Kidney epithelial cell (primary cell): ENCODE data around the gene FBLN1. TPM values are rescaled to one million over a fixed set of nuclear protein-coding genes. Genes with fewer than 3 reads are reported as not detected.

ENCODE experiments used
- DNase-seq: peaks from one replicate; pipeline ENCODE4 v3.0.0-alpha.2; 2010; ENCODE audit warnings: low read depth
- H3K27me3 ChIP-seq: 2 replicates; pipeline ENCODE4 v1.6.0; 2011; ENCODE audit warnings: low read length; ENCODE audit not compliant: control insufficient read depth, insufficient read depth
- H3K36me3 ChIP-seq: 2 replicates; pipeline ENCODE4 v1.5.1; 2011; ENCODE audit warnings: low read length; ENCODE audit not compliant: control insufficient read depth, insufficient read depth
- H3K4me3 ChIP-seq: 2 replicates; pipeline ENCODE4 v1.5.1; 2011; ENCODE audit warnings: low read depth, mild to moderate bottlenecking, control low read depth, low read length
- total RNA-seq: library from RNA; depleted of rRNA; stranded (reverse); fragments of >200 nt; gene quantifications from 2 replicates; pipeline ENCODE4 v1.2.3, GENCODE V29; 2015
- TF ChIP-seq, protein P1 (sequence below): IDR thresholded peaks from 2 replicates; pipeline ENCODE4 v1.5.1; 2011; ENCODE audit warnings: mild to moderate bottlenecking, moderate library complexity, low read length, control low read depth, inconsistent platforms; ENCODE audit not compliant: insufficient read depth, poor library complexity, severe bottlenecking

Gene FBLN1
- total RNA-seq, 1 donor from 2014 or later = 32.8 TPM

DNA sequence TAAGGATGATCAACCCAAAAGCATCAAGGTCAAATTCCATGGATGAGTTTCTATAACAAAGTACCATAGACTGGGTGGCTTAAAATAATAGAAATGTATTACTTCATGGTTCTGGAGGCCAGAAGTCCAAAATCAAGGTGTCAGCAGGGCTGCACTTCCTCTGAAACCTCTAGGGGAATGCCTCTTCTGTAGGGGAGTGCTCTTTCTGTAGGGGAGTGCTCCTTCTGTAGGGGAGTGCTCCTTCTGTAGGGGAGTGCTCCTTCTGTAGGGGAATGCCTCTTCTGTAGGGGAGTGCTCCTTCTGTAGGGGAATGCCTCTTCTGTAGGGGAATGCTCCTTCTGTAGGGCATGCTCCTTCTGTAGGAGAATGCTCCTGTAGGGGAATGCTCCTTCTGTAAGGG lies 65.5 kb downstream of the FBLN1 start:
- H3K4me3 ChIP-seq = no peak overlapping the region
- no peak for DNase-seq
- TF ChIP-seq, protein P1, sequence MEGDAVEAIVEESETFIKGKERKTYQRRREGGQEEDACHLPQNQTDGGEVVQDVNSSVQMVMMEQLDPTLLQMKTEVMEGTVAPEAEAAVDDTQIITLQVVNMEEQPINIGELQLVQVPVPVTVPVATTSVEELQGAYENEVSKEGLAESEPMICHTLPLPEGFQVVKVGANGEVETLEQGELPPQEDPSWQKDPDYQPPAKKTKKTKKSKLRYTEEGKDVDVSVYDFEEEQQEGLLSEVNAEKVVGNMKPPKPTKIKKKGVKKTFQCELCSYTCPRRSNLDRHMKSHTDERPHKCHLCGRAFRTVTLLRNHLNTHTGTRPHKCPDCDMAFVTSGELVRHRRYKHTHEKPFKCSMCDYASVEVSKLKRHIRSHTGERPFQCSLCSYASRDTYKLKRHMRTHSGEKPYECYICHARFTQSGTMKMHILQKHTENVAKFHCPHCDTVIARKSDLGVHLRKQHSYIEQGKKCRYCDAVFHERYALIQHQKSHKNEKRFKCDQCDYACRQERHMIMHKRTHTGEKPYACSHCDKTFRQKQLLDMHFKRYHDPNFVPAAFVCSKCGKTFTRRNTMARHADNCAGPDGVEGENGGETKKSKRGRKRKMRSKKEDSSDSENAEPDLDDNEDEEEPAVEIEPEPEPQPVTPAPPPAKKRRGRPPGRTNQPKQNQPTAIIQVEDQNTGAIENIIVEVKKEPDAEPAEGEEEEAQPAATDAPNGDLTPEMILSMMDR = no peak
- peaks cover 8% of the 10 kb centered on the region for H3K27me3 ChIP-seq
- H3K36me3 ChIP-seq = no peaks in the 10 kb centered on the region

DNA sequence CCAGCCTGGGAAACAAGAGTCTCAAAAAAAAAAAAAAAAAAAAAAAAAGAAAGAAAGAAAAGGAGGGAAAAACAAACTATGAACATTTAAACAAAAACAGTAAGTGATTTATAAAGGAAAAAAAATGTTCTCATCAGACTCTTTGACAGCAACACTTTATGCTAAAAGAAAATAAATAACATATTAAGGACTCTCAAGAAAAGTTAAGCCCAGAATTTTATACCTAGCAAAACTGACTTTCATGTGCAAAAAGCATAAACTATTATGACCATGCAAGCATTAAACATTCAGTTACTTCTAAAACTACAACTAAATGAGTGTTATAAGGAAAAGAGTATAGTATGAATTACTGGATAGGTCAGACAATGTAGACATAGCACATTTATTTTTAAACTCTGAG lies 68.4 kb downstream of the FBLN1 start:
- H3K27me3 ChIP-seq = peaks cover 11% of the 10 kb centered on the region
- TF ChIP-seq, protein P1 = no peak
- H3K4me3 ChIP-seq = no peak overlapping the region
- no peak for DNase-seq
- H3K36me3 ChIP-seq = no peaks in the 10 kb centered on the region

DNA sequence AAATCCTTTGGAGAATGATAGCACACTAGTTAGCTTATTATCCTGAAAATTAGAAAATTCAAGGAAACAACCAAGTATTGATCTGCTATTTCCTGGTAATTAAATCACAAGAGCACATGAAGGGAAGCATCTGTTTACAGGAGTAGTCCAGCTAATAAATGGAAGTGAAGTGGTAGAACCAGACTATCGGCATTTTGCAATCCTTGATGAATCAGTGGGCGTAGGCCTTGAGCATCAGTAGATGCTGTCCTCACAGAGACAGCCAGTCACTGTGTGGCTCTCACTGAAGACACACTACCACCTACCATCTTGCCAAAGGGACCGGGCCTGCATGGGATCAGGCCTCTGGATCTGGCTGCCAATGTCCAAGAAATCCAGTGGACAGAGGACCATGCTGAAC lies 69.8 kb downstream of the FBLN1 start:
- TF ChIP-seq, protein P1 = no peak
- no peak for DNase-seq

DNA sequence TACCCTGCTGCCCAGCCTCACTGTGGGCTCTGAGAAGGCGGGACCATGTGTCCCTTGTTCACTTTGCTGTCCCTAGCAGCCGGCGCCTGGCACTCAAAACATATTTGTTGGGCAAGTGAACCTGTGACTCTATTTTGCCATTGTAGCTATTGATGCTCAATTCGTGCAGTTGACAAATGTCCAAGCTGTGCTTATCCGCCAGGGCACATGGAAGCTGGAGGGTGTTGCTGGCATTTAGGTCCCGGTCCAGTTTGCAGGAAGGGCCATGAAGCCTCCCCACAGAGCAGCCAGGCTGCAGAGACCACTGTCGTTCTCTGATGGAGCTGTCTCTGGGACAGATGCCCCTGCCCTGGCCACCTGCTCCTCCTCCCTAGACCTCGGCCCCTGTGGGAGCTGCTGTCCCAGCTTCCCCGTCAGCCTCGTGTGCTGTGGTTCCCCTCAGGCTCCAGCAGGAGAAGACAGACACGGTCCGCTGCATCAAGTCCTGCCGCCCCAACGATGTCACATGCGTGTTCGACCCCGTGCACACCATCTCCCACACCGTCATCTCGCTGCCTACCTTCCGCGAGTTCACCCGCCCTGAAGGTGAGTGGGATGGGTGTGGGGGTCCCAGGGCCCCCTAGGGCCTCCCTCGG lies 71.5 kb downstream of the FBLN1 start:
- TF ChIP-seq, protein P1 = no peak
- H3K36me3 ChIP-seq = no peaks in the 10 kb centered on the region
- peaks cover 3% of the 10 kb centered on the region for H3K27me3 ChIP-seq
- no peak overlapping the region for H3K4me3 ChIP-seq
- DNase-seq = no peak

More for the DNA sequence above, 69.8 kb downstream of the FBLN1 start:
- H3K27me3 ChIP-seq = peaks cover 5% of the 10 kb centered on the region
- no peaks in the 10 kb centered on the region for H3K36me3 ChIP-seq
- H3K4me3 ChIP-seq = no peak overlapping the region

DNA sequence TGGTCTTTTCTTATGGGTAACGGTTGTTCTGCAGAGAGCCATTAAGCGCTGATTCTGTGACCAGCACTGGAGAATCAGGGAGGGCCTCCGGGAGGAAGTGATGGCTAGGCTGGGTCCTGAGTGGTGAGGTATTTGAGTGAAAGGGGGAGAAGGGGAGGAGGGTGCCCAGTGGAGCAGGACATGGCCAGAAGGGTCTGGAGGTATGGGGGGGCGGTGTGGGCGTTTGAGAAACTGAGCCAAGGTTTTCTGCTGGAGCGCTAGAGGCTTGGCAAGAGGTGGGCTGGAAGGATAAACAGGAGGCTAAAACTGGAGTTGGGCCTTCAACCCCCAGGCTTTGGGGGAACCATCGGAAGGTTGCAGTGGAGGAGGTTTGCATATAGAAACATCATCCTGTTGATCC lies 72.5 kb downstream of the FBLN1 start:
- Histone ChIP-seq H3K4me3 (no peak overlapping the region), H3K27me3 (peaks cover 3% of the 10 kb centered on the region), H3K36me3 (no peaks in the 10 kb centered on the region)
- TF ChIP-seq, protein P1 = no peak
- DNase-seq = no peak
